H1 (cell line): ENCODE data around the gene POLA1. TPM values are rescaled to one million over a fixed set of nuclear protein-coding genes. Genes with fewer than 3 reads are reported as not detected.

Experiments
- NANOG ChIP-seq: IDR thresholded peaks from 2 replicates; pipeline ENCODE4 v1.6.1; 2011; ENCODE audit warnings: low read length, low read depth, mild to moderate bottlenecking, inconsistent platforms; ENCODE audit not compliant: insufficient read depth, poor library complexity, severe bottlenecking
- SIRT6 ChIP-seq: IDR thresholded peaks from one replicate; pipeline ENCODE4 v1.7.1; 2012; ENCODE audit warnings: low read length, inconsistent platforms
- TCF12 ChIP-seq: IDR thresholded peaks from 2 replicates; pipeline ENCODE4 v1.6.1; 2011; ENCODE audit warnings: low read depth, mild to moderate bottlenecking, low read length
- polyA plus RNA-seq, 7 experiments: library from polyadenylated mRNA; depleted of rRNA in 3 of 7; stranded (reverse) in 5 of 7; unstranded in 2 of 7; fragments of >200 nt in 5 of 7; fragments of 200-250 nt in 2 of 7; gene quantifications; 1 replicate in 5 of 7; 2 replicates in 1 of 7; 4 replicates in 1 of 7; pipeline versions ENCODE4 v1.2.1 to v1.2.3, GENCODE V29; 2011 to 2013; ENCODE audit warnings: missing spikeins in 2 of 7, mixed read lengths in 2 of 7
- total RNA-seq: library from RNA; stranded (reverse); fragmentation: NEBNext Ultra II Directional; extraction: Animal tissue kit (Norgen Biotek cat#: 25700); gene quantifications from 2 replicates; pipeline ENCODE4 v1.2.1, GENCODE V29; 2021

POLA1 gene
- total and polyA plus RNA-seq, 2 of the 8 experiments (the other 6 are each of a cell fraction or from before 2014, with no cell fraction given) = 5.6 to 34.9 TPM

- TF ChIP-seq TCF12 (no peak), SIRT6 (no peak), NANOG (no peak)
Measured at GRCh38 chrX:24828147-24828546, 134.4 kb downstream of the POLA1 start (continued).
